NCI-H1694 (cell line): ENCODE measurements around the gene PCDHGA4.
"Not testable (repeated sequence)": the region's sequence is repeated elsewhere in the genome, so short reads cannot be mapped to it uniquely, and the experiment has no call there.

Experiments used
- DNase-seq: peaks from one replicate; lab custom pipeline; 2025; lab: John Stamatoyannopoulos, UW

The PCDHGA4 gene

GRCh38 chr5:141354900-141355469, at the start of gene PCDHGA4:
Gene PCDHGA4, plus strand, starts transcription at chr5:141355021. Its CDS starts 87 bp downstream, at chr5:141355108.
- no peak for DNase-seq

- no peak for DNase-seq
Observed at GRCh38 chr5:141306630-141307029, 48.2 kb upstream of the PCDHGA4 start.

- no peak for DNase-seq
Observed at GRCh38 chr5:141313711-141314110, 41.1 kb upstream of the PCDHGA4 start.

- not testable (repeated sequence) for DNase-seq
Observed at GRCh38 chr5:141316963-141317362, 37.9 kb upstream of the PCDHGA4 start.

- no peak for DNase-seq
Observed at GRCh38 chr5:141319202-141319601, 35.6 kb upstream of the PCDHGA4 start.

- no peak for DNase-seq
Observed at GRCh38 chr5:141319699-141320098, 35.1 kb upstream of the PCDHGA4 start.

GRCh38 chr5:141320225-141321169, 34.3 kb upstream of the PCDHGA4 start, which contains the start of gene TAF7:
Gene TAF7, minus strand, starts transcription at chr5:141320784. Its CDS starts 740 bp downstream, at chr5:141320044.
- peak; percentile 84 for DNase-seq

- DNase-seq: no peak
Observed at GRCh38 chr5:141322261-141322660, 32.6 kb upstream of the PCDHGA4 start.

GRCh38 chr5:141326088-141326854, 28.6 kb upstream of the PCDHGA4 start:
- DNase-seq: no peak

- DNase-seq: no peak
Observed at GRCh38 chr5:141328231-141328630, 26.6 kb upstream of the PCDHGA4 start.

GRCh38 chr5:141330299-141331080, 24.3 kb upstream of the PCDHGA4 start, which contains the start of gene PCDHGA1:
Gene PCDHGA1, plus strand, starts transcription at chr5:141330514.
- peak; percentile 34 for DNase-seq

GRCh38 chr5:141332571-141332970, 22.2 kb upstream of the PCDHGA4 start:
- not testable (repeated sequence) for DNase-seq

- no peak for DNase-seq
Observed at GRCh38 chr5:141338538-141339306, 16.1 kb upstream of the PCDHGA4 start, which contains the start of gene PCDHGA2. Gene PCDHGA2, plus strand, starts transcription at chr5:141338760.

GRCh38 chr5:141340781-141341354, 14.0 kb upstream of the PCDHGA4 start:
- DNase-seq: not testable (repeated sequence)

GRCh38 chr5:141342773-141343172, 12.0 kb upstream of the PCDHGA4 start:
- DNase-seq: no peak

GRCh38 chr5:141343242-141343952, 11.4 kb upstream of the PCDHGA4 start, which contains the start of gene PCDHGA3:
Gene PCDHGA3, plus strand, starts transcription at chr5:141343829. Its CDS starts 205 bp downstream, at chr5:141344034.
- no peak for DNase-seq

GRCh38 chr5:141343953-141344463, 10.8 kb upstream of the PCDHGA4 start:
- no peak for DNase-seq

GRCh38 chr5:141345327-141345726, 9.5 kb upstream of the PCDHGA4 start:
- DNase-seq: no peak

- not testable (repeated sequence) for DNase-seq
Observed at GRCh38 chr5:141346017-141346416, 8.8 kb upstream of the PCDHGA4 start.
